A673 (cell line): ENCODE results near the gene SYT7.

Experiments
- CTCF ChIP-seq: fragments of 300-800, 200-600 bp; sonication (generic); conservative IDR thresholded peaks from 2 replicates; pipeline ENCODE4 v1.5.1; 2017; ENCODE audit warnings: low read depth, mild to moderate bottlenecking, antibody characterized with exemption, low read length, moderate library complexity, mixed read lengths
- EZH2 ChIP-seq: fragments of 200-600 bp; sonication (generic); IDR thresholded peaks from 2 replicates; pipeline ENCODE4 v1.6.1; 2017; ENCODE audit warnings: borderline replicate concordance, low read depth, mild to moderate bottlenecking, mixed read lengths, antibody characterized with exemption, low read length; ENCODE audit not compliant: poor library complexity, severe bottlenecking

GRCh38 chr11:61526229-61526628 is 54.6 kb downstream of the SYT7 start:
- no peak for TF ChIP-seq CTCF
- no peak for TF ChIP-seq EZH2
